Astrocyte (in vitro differentiated cells and primary cell): Measurements from ENCODE around the gene LCMT1. TPM values are rescaled to one million over a fixed set of nuclear protein-coding genes. Genes with fewer than 3 reads are reported as not detected.

ENCODE experiments used
- DNase-seq: peaks from one replicate; pipeline ENCODE4 v3.0.0-alpha.2; 2010; ENCODE audit warnings: low read depth
- FAIRE-seq: peaks from 2 replicates; lab custom pipeline; 2011; peaks lifted over from hg19 to GRCh38; lab: Jason Lieb, UNC
- H2AFZ ChIP-seq: 2 replicates; pipeline ENCODE4 v1.6.0; 2012; ENCODE audit warnings: low read depth, low read length, inconsistent platforms
- H3K27ac ChIP-seq: 2 replicates; pipeline ENCODE4 v1.5.1; 2011; ENCODE audit warnings: low read depth, low read length, inconsistent platforms
- H3K27me3 ChIP-seq: 2 replicates; pipeline ENCODE4 v1.6.0; 2011; ENCODE audit warnings: low read length, inconsistent platforms; ENCODE audit not compliant: insufficient read depth
- H3K36me3 ChIP-seq: 2 replicates; pipeline ENCODE4 v1.5.1; 2011; ENCODE audit warnings: low read length, inconsistent platforms; ENCODE audit not compliant: insufficient read depth
- H3K4me1 ChIP-seq: 2 replicates; pipeline ENCODE4 v1.5.1; 2011; ENCODE audit warnings: low read length, inconsistent platforms; ENCODE audit not compliant: insufficient read depth
- H3K4me2 ChIP-seq: 2 replicates; pipeline ENCODE4 v1.6.0; 2012; ENCODE audit warnings: low read length, inconsistent platforms
- H3K4me3 ChIP-seq: 2 replicates; pipeline ENCODE4 v1.5.1; 2011; ENCODE audit warnings: low read depth, mild to moderate bottlenecking, low read length, inconsistent platforms; ENCODE audit not compliant: insufficient read depth
- H3K79me2 ChIP-seq: 2 replicates; pipeline ENCODE4 v1.6.0; 2012; ENCODE audit warnings: mild to moderate bottlenecking, low read length, inconsistent platforms; ENCODE audit not compliant: insufficient read depth
- H3K9ac ChIP-seq: 2 replicates; pipeline ENCODE4 v1.6.0; 2012; ENCODE audit warnings: mild to moderate bottlenecking, low read length, inconsistent platforms
- H3K9me3 ChIP-seq: 2 replicates; pipeline ENCODE4 v1.5.1; 2012; ENCODE audit warnings: low read depth, mild to moderate bottlenecking, low read length, inconsistent platforms; ENCODE audit not compliant: insufficient read depth
- H4K20me1 ChIP-seq: 2 replicates; pipeline ENCODE4 v1.6.0; 2012; ENCODE audit warnings: low read length, inconsistent platforms; ENCODE audit not compliant: insufficient read depth
- H3K27ac Mint-ChIP-seq: one replicate; pipeline ENCODE4 v1.8.0; 2021; ENCODE audit warnings: mild to moderate bottlenecking, mixed read lengths; ENCODE audit not compliant: unreplicated experiment
- H3K27me3 Mint-ChIP-seq: one replicate; pipeline ENCODE4 v1.8.0; 2021; ENCODE audit warnings: low read depth, mixed read lengths; ENCODE audit not compliant: unreplicated experiment
- H3K36me3 Mint-ChIP-seq: one replicate; pipeline ENCODE4 v1.8.0; 2021; ENCODE audit warnings: low read depth, mixed read lengths; ENCODE audit not compliant: unreplicated experiment
- H3K4me1 Mint-ChIP-seq: one replicate; pipeline ENCODE4 v1.8.0; 2021; ENCODE audit warnings: low read depth, mixed read lengths; ENCODE audit not compliant: unreplicated experiment
- H3K4me3 Mint-ChIP-seq: one replicate; pipeline ENCODE4 v1.8.0; 2021; ENCODE audit warnings: mild to moderate bottlenecking, moderate library complexity, mixed read lengths; ENCODE audit not compliant: unreplicated experiment
- H3K9me3 Mint-ChIP-seq: one replicate; pipeline ENCODE4 v1.8.0; 2021; ENCODE audit warnings: mild to moderate bottlenecking, mixed read lengths; ENCODE audit not compliant: unreplicated experiment
- EZH2 ChIP-seq: IDR thresholded peaks from 2 replicates; pipeline ENCODE4 v1.6.1; 2012; ENCODE audit warnings: mild to moderate bottlenecking, low read length, inconsistent platforms; ENCODE audit not compliant: insufficient read depth
- total RNA-seq: library from RNA; stranded (reverse); gene quantifications from 2 replicates; pipeline ENCODE4 v1.2.1, GENCODE V29; 2021
- TF ChIP-seq, protein P1 (sequence below): IDR thresholded peaks from 2 replicates; pipeline ENCODE4 v1.5.1; 2011; ENCODE audit warnings: low read depth, mild to moderate bottlenecking, inconsistent platforms, low read length, moderate library complexity; ENCODE audit not compliant: insufficient read depth

The LCMT1 gene
- total RNA-seq, 1 donor from 2014 or later, result 46.9 TPM

GRCh38 chr16:25108054-25108453, 3.5 kb upstream of the LCMT1 start:
- no peaks in the 10 kb centered on the region for H3K9me3 Mint-ChIP-seq
- no peaks in the 10 kb centered on the region for H3K27me3 ChIP-seq
- no peaks in the 10 kb centered on the region for H4K20me1 ChIP-seq
- TF ChIP-seq, protein P1, sequence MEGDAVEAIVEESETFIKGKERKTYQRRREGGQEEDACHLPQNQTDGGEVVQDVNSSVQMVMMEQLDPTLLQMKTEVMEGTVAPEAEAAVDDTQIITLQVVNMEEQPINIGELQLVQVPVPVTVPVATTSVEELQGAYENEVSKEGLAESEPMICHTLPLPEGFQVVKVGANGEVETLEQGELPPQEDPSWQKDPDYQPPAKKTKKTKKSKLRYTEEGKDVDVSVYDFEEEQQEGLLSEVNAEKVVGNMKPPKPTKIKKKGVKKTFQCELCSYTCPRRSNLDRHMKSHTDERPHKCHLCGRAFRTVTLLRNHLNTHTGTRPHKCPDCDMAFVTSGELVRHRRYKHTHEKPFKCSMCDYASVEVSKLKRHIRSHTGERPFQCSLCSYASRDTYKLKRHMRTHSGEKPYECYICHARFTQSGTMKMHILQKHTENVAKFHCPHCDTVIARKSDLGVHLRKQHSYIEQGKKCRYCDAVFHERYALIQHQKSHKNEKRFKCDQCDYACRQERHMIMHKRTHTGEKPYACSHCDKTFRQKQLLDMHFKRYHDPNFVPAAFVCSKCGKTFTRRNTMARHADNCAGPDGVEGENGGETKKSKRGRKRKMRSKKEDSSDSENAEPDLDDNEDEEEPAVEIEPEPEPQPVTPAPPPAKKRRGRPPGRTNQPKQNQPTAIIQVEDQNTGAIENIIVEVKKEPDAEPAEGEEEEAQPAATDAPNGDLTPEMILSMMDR, result no peak
- TF ChIP-seq EZH2, result no peak
- H3K36me3 ChIP-seq, result no peaks in the 10 kb centered on the region
- no peak for FAIRE-seq
- H3K4me3 ChIP-seq, result no peak overlapping the region
- H3K4me2 ChIP-seq, result no peak overlapping the region
- peak overlapping the region; percentile 92 for H3K4me3 Mint-ChIP-seq
- H3K27ac Mint-ChIP-seq, result no peak overlapping the region
- H3K4me1 Mint-ChIP-seq, result peaks cover 14% of the 10 kb centered on the region
- H2AFZ ChIP-seq, result no peak overlapping the region
- peaks cover 28% of the 10 kb centered on the region for H3K4me1 ChIP-seq
- no peaks in the 10 kb centered on the region for H3K9me3 ChIP-seq
- no peak overlapping the region for H3K27ac ChIP-seq
- peaks cover 15% of the 10 kb centered on the region for H3K79me2 ChIP-seq
- H3K36me3 Mint-ChIP-seq, result no peaks in the 10 kb centered on the region
- no peak overlapping the region for H3K9ac ChIP-seq
- H3K27me3 Mint-ChIP-seq, result no peaks in the 10 kb centered on the region
- no peak for DNase-seq

- no peak overlapping the region for H2AFZ ChIP-seq
- no peaks in the 10 kb centered on the region for H3K27me3 Mint-ChIP-seq
- H3K9me3 Mint-ChIP-seq, result no peaks in the 10 kb centered on the region
- no peak for TF ChIP-seq EZH2
- TF ChIP-seq, protein P1, result no peak
- no peak overlapping the region for H3K4me3 ChIP-seq
- peak overlapping the region; percentile 72 for H3K4me2 ChIP-seq
- DNase-seq (peak; percentile 90), FAIRE-seq (no peak)
- H3K9me3 ChIP-seq, result no peaks in the 10 kb centered on the region
- peak overlapping the region; percentile 64 for H3K27ac Mint-ChIP-seq
- H3K36me3 ChIP-seq, result no peaks in the 10 kb centered on the region
- no peaks in the 10 kb centered on the region for H3K36me3 Mint-ChIP-seq
- H3K79me2 ChIP-seq, result peaks cover 31% of the 10 kb centered on the region
- peaks cover 8% of the 10 kb centered on the region for H4K20me1 ChIP-seq
- H3K9ac ChIP-seq, result peak overlapping the region; percentile 47
- H3K27me3 ChIP-seq, result no peaks in the 10 kb centered on the region
- H3K4me1 ChIP-seq, result peaks cover 28% of the 10 kb centered on the region
- H3K4me3 Mint-ChIP-seq, result peak overlapping the region; percentile 71
- peak overlapping the region; percentile 85 for H3K27ac ChIP-seq
- peaks cover 16% of the 10 kb centered on the region for H3K4me1 Mint-ChIP-seq
Observed at GRCh38 chr16:25109643-25110042, 1.9 kb upstream of the LCMT1 start.

GRCh38 chr16:25110387-25110947, 1.1 kb upstream of the LCMT1 start:
- Histone ChIP-seq H3K4me1 (peaks cover 28% of the 10 kb centered on the region), H3K9ac (peak overlapping the region; percentile 88), H3K27ac (peak overlapping the region; percentile 85), H4K20me1 (peaks cover 17% of the 10 kb centered on the region), H3K4me3 (peak overlapping the region; percentile 83), H3K27me3 (no peaks in the 10 kb centered on the region), H3K79me2 (peaks cover 39% of the 10 kb centered on the region), H2AFZ (peak overlapping the region; percentile 87), H3K36me3 (no peaks in the 10 kb centered on the region), H3K9me3 (no peaks in the 10 kb centered on the region), H3K4me2 (peak overlapping the region; percentile 92)
- no peaks in the 10 kb centered on the region for H3K9me3 Mint-ChIP-seq
- H3K4me1 Mint-ChIP-seq, result peaks cover 16% of the 10 kb centered on the region
- H3K4me3 Mint-ChIP-seq, result peak overlapping the region; percentile 95
- FAIRE-seq (no peak), DNase-seq (no peak)
- TF ChIP-seq, protein P1, result no peak
- TF ChIP-seq EZH2, result no peak
- H3K27ac Mint-ChIP-seq, result peak overlapping the region; percentile 98
- H3K27me3 Mint-ChIP-seq, result no peaks in the 10 kb centered on the region
- H3K36me3 Mint-ChIP-seq, result no peaks in the 10 kb centered on the region
